Measurements from ENCODE around the gene KIF15. TPM values are rescaled to one million over a fixed set of nuclear protein-coding genes. Genes with fewer than 3 reads are reported as not detected.

Gene KIF15
- total RNA-seq, 1 experiment from 2014 or later: 25.3 TPM

DNA sequence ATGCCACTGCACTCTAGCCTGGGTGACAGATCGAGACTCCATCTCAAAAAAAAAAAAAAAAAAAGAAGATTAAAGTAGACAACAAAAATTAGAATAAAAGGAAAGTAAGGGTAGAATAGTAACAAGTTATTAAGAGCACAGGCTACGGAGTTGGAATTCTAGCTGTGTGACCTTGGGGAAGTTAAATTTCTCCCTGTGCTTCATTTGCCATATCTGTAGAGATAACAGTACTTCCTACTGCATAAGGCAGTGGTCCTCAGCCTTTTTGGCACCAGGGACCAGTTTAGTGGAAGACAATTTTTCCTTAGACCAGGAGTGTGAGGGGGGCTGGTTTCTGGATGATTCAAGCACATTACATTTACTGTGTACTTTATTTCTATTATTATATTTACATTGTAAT, 71.4 kb downstream of the KIF15 start:
- intact Hi-C loops (cut with micrococcal nuclease; ENCODE audit: unreplicated experiment): no loop called here
- no peaks in the 10 kb centered on the region for H3K4me1 ChIP-seq
- no peaks in the 10 kb centered on the region for H3K27me3 ChIP-seq (replicated peaks; ENCODE audit: control insufficient read depth, insufficient read depth, low read length)
- no peaks in the 10 kb centered on the region for H3K36me3 ChIP-seq (ENCODE audit: control insufficient read depth, insufficient read depth, low read length)
- H3K4me3 ChIP-seq (ENCODE audit: low read depth, low read length): no peak overlapping the region
- Mint-ChIP-seq H3K36me3 (ENCODE audit: insufficient read depth, unreplicated experiment) (peaks cover 31% of the 10 kb centered on the region), H3K27ac (ENCODE audit: unreplicated experiment) (no peak overlapping the region), H3K4me1 (ENCODE audit: low read depth, unreplicated experiment) (no peaks in the 10 kb centered on the region), H3K9me3 (ENCODE audit: unreplicated experiment) (peaks cover 20% of the 10 kb centered on the region), H3K4me3 (ENCODE audit: unreplicated experiment) (no peak overlapping the region), H3K27me3 (ENCODE audit: insufficient read depth, unreplicated experiment) (no peaks in the 10 kb centered on the region)
- TF ChIP-seq, protein P1, sequence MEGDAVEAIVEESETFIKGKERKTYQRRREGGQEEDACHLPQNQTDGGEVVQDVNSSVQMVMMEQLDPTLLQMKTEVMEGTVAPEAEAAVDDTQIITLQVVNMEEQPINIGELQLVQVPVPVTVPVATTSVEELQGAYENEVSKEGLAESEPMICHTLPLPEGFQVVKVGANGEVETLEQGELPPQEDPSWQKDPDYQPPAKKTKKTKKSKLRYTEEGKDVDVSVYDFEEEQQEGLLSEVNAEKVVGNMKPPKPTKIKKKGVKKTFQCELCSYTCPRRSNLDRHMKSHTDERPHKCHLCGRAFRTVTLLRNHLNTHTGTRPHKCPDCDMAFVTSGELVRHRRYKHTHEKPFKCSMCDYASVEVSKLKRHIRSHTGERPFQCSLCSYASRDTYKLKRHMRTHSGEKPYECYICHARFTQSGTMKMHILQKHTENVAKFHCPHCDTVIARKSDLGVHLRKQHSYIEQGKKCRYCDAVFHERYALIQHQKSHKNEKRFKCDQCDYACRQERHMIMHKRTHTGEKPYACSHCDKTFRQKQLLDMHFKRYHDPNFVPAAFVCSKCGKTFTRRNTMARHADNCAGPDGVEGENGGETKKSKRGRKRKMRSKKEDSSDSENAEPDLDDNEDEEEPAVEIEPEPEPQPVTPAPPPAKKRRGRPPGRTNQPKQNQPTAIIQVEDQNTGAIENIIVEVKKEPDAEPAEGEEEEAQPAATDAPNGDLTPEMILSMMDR (IDR thresholded peaks at IDR 0.05; ENCODE audit: insufficient read depth in 1 of 2, low read depth in 1 of 2, low read length in 1 of 2, severe bottlenecking in 1 of 2, unreplicated experiment in 1 of 2): no peak
- POLR2A ChIA-PET: no interaction called here
- H3K9me3 ChIP-seq: peaks cover 10% of the 10 kb centered on the region
- DNase-seq: no peak
- CTCF ChIA-PET: no interaction called here
- no TSS peak for BruUV-seq (replicated peaks)

DNA sequence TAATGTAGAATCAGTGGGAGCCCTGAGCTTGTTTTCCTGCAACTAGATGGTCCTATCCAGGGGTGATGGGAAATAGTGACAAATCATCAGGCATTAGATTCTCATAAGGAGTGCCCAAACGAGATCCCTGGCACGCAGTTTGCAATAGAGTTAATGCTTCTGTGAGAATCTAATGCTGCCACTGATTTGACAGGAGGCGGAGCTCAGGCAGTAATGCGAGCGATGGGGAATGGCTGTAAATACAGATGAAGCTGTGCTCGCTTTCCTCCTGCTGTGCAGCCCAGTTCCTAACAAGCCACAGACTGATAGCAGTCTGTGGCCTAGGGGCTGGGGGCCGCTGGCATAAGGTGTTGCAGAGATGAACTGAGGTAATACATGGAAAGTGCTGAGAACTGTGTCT, 71.8 kb downstream of the KIF15 start:
- ChIA-PET POLR2A (no interaction called here), CTCF (no interaction called here)
- H3K27me3 ChIP-seq (replicated peaks; ENCODE audit: control insufficient read depth, insufficient read depth, low read length): no peaks in the 10 kb centered on the region
- no peak overlapping the region for H3K27ac Mint-ChIP-seq (ENCODE audit: unreplicated experiment)
- H3K36me3 Mint-ChIP-seq (ENCODE audit: insufficient read depth, unreplicated experiment): peaks cover 34% of the 10 kb centered on the region
- no peak overlapping the region for H3K4me3 ChIP-seq (ENCODE audit: low read depth, low read length)
- no peaks in the 10 kb centered on the region for H3K4me1 Mint-ChIP-seq (ENCODE audit: low read depth, unreplicated experiment)
- peaks cover 10% of the 10 kb centered on the region for H3K9me3 ChIP-seq
- no peaks in the 10 kb centered on the region for H3K27me3 Mint-ChIP-seq (ENCODE audit: insufficient read depth, unreplicated experiment)
- BruUV-seq (replicated peaks): no TSS peak
- no peak overlapping the region for H3K4me3 Mint-ChIP-seq (ENCODE audit: unreplicated experiment)
- H3K36me3 ChIP-seq (ENCODE audit: control insufficient read depth, insufficient read depth, low read length): no peaks in the 10 kb centered on the region
- DNase-seq: no peak
- intact Hi-C loops (cut with micrococcal nuclease; ENCODE audit: unreplicated experiment): no loop called here
- peaks cover 20% of the 10 kb centered on the region for H3K9me3 Mint-ChIP-seq (ENCODE audit: unreplicated experiment)
- no peaks in the 10 kb centered on the region for H3K4me1 ChIP-seq
- TF ChIP-seq, protein P1 (IDR thresholded peaks at IDR 0.05; ENCODE audit: insufficient read depth in 1 of 2, low read depth in 1 of 2, low read length in 1 of 2, severe bottlenecking in 1 of 2, unreplicated experiment in 1 of 2): no peak

GRCh38 chr3:44835684-44836083, 74.1 kb downstream of the KIF15 start:
- Histone ChIP-seq H3K36me3 (ENCODE audit: control insufficient read depth, insufficient read depth, low read length) (no peaks in the 10 kb centered on the region), H3K9me3 (peaks cover 10% of the 10 kb centered on the region), H3K4me3 (ENCODE audit: low read depth, low read length) (no peak overlapping the region), H3K4me1 (no peaks in the 10 kb centered on the region), H3K27me3 (replicated peaks; ENCODE audit: control insufficient read depth, insufficient read depth, low read length) (no peaks in the 10 kb centered on the region)
- Mint-ChIP-seq H3K36me3 (ENCODE audit: insufficient read depth, unreplicated experiment) (peaks cover 44% of the 10 kb centered on the region), H3K27ac (ENCODE audit: unreplicated experiment) (no peak overlapping the region), H3K9me3 (ENCODE audit: unreplicated experiment) (peaks cover 20% of the 10 kb centered on the region), H3K27me3 (ENCODE audit: insufficient read depth, unreplicated experiment) (no peaks in the 10 kb centered on the region), H3K4me3 (ENCODE audit: unreplicated experiment) (no peak overlapping the region), H3K4me1 (ENCODE audit: low read depth, unreplicated experiment) (no peaks in the 10 kb centered on the region)
- no TSS peak for BruUV-seq (replicated peaks)
- POLR2A ChIA-PET: no interaction called here
- intact Hi-C loops (cut with micrococcal nuclease; ENCODE audit: unreplicated experiment): no loop called here
- TF ChIP-seq, protein P1 (IDR thresholded peaks at IDR 0.05; ENCODE audit: insufficient read depth in 1 of 2, low read depth in 1 of 2, low read length in 1 of 2, severe bottlenecking in 1 of 2, unreplicated experiment in 1 of 2): no peak
- DNase-seq: no peak
- CTCF ChIA-PET: no interaction called here
